GM12878 (cell line): ENCODE measurements around the gene SLC25A45. TPM values are rescaled to one million over a fixed set of nuclear protein-coding genes. Genes with fewer than 3 reads are reported as not detected.
A peak's percentile ranks its signal among the peaks of the same experiment; 100 is the strongest.

Experiments
- ATAC-seq: fragments of 200-7000 bp; cut with Tn5 transposase; 3 replicates; pipeline ENCODE4 v1.9.1; 2020; ENCODE audit warnings: mild to moderate bottlenecking, moderate library complexity
- BruUV-seq: library from RNA; stranded (reverse); fragments of 400-500 nt; replicated peaks from 2 replicates; lab custom pipeline; 2021; lab: Mats Ljungman, UMichigan
- CTCF ChIA-PET: fragments of 300-600 bp; sonication (Branson Sonifier 250); formaldehyde crosslinking; extraction: SDS; loops from one replicate; lab custom pipeline; 2021; ENCODE audit warnings: inconsistent platforms; lab: Yijun Ruan, JAX
- POLR2A ChIA-PET: fragments of 350-600 bp; formaldehyde crosslinking; extraction: SDS; loops from one replicate; lab custom pipeline; 2021; ENCODE audit warnings: inconsistent platforms; lab: Charles Lee
- RAD21 ChIA-PET: fragments of 300-600 bp; sonication (Branson Sonifier 250); formaldehyde crosslinking; loops from one replicate; lab custom pipeline; 2023; ENCODE audit warnings: antibody characterized with exemption; ENCODE audit not compliant: unreplicated experiment; lab: Charles Lee
- SMC1A ChIA-PET: fragments of 300-600 bp; sonication (Branson Sonifier 250); formaldehyde crosslinking; loops from one replicate; lab custom pipeline; 2023; ENCODE audit not compliant: unreplicated experiment, uncharacterized antibody; lab: Charles Lee
- DNase-seq: peaks from one replicate; pipeline ENCODE4 v3.0.0-alpha.2; 2011; ENCODE audit warnings: low read depth, low spot score
- FAIRE-seq: peaks from 3 replicates; lab custom pipeline; 2011; peaks lifted over from hg19 to GRCh38; lab: Jason Lieb, UNC
- H2AFZ ChIP-seq: 2 replicates; pipeline ENCODE4 v1.6.0; 2011; ENCODE audit warnings: low read depth, low read length, control low read depth; ENCODE audit not compliant: control insufficient read depth
- H3K27ac ChIP-seq: 2 replicates; pipeline ENCODE4 v1.5.1; 2011; ENCODE audit warnings: control low read depth; ENCODE audit not compliant: control insufficient read depth, insufficient read depth
- H3K27me3 ChIP-seq, 2 experiments: replicated peaks in 1 of 2; 2 replicates each; pipeline versions ENCODE4 v1.6.0 to v1.6.1; 2011; ENCODE audit warnings: low read length in 1 of 2; ENCODE audit not compliant: control insufficient read depth in 2 of 2, insufficient read depth in 2 of 2
- H3K36me3 ChIP-seq, 2 experiments: 2 replicates each; pipeline ENCODE4 v1.5.1; 2011; ENCODE audit warnings: low read length in 1 of 2; ENCODE audit not compliant: control insufficient read depth in 2 of 2, insufficient read depth in 2 of 2
- H3K4me1 ChIP-seq: 2 replicates; pipeline ENCODE4 v1.6.1; 2011; ENCODE audit warnings: mild to moderate bottlenecking, low read length, moderate library complexity, mixed read lengths; ENCODE audit not compliant: control insufficient read depth, insufficient read depth
- H3K4me2 ChIP-seq: 2 replicates; pipeline ENCODE4 v1.6.0; 2011; ENCODE audit warnings: control low read depth; ENCODE audit not compliant: control insufficient read depth, insufficient read depth
- H3K4me3 ChIP-seq: fragments of 200-600 bp; sonication (generic); 2 replicates; pipeline ENCODE4 v1.5.1; 2016
- H3K79me2 ChIP-seq: 2 replicates; pipeline ENCODE4 v1.6.0; 2011; ENCODE audit warnings: low read length; ENCODE audit not compliant: control insufficient read depth, insufficient read depth
- H3K9ac ChIP-seq: 2 replicates; pipeline ENCODE4 v1.8.0; 2011; ENCODE audit warnings: low read length, control low read depth, mixed read lengths; ENCODE audit not compliant: control insufficient read depth, insufficient read depth
- H3K9me3 ChIP-seq: replicated peaks from 3 replicates; pipeline ENCODE4 v1.5.1; 2011; ENCODE audit warnings: mild to moderate bottlenecking, low read length; ENCODE audit not compliant: control insufficient read depth, insufficient read depth
- H4K20me1 ChIP-seq: 2 replicates; pipeline ENCODE4 v1.6.0; 2011; ENCODE audit not compliant: control insufficient read depth, insufficient read depth
- BACH1 ChIP-seq: fragments of 450-650 bp; IDR thresholded peaks from 2 replicates; pipeline ENCODE4 v1.6.1; 2017; ENCODE audit warnings: mild to moderate bottlenecking, borderline replicate concordance
- ETV6 ChIP-seq, 2 experiments: fragments of 450-650 bp in 1 of 2; IDR thresholded peaks in 1 of 2; conservative IDR thresholded peaks in 1 of 2; 2 replicates each; pipeline ENCODE4 v1.6.1; 2014; ENCODE audit warnings: antibody characterized with exemption in 1 of 2, borderline replicate concordance in 1 of 2, low read depth in 1 of 2, mild to moderate bottlenecking in 1 of 2, moderate library complexity in 1 of 2
- NFIC ChIP-seq: IDR thresholded peaks from 2 replicates; pipeline ENCODE4 v1.6.1; 2012; ENCODE audit warnings: low read depth, mild to moderate bottlenecking, inconsistent platforms, low read length, moderate library complexity
- POLR2AphosphoS2 ChIP-seq: IDR thresholded peaks from 2 replicates; pipeline ENCODE4 v1.6.1; 2011; ENCODE audit warnings: low read depth, mild to moderate bottlenecking, low read length, improper control_type of control experiment, moderate library complexity
- SPI1 ChIP-seq: IDR thresholded peaks from 2 replicates; pipeline ENCODE4 v1.6.1; 2011; ENCODE audit warnings: low read depth, mild to moderate bottlenecking, low read length, moderate library complexity, borderline replicate concordance; ENCODE audit not compliant: insufficient read depth
- YY1 ChIP-seq: IDR thresholded peaks from 2 replicates; pipeline ENCODE4 v1.6.1; 2011; ENCODE audit warnings: low read depth, mild to moderate bottlenecking, low read length
- ZBED1 ChIP-seq: IDR thresholded peaks from 2 replicates; pipeline ENCODE4 v1.6.1; 2016; ENCODE audit warnings: borderline replicate concordance
- ZNF24 ChIP-seq: fragments of 450-650 bp; IDR thresholded peaks from 2 replicates; pipeline ENCODE4 v1.6.1; 2017; ENCODE audit warnings: antibody characterized with exemption, mild to moderate bottlenecking
- WGBS: methylation state at CpG from one replicate; pipeline ENCODE4 v1.1.6; 2016; ENCODE audit warnings: low lambda C conversion rate; ENCODE audit not compliant: insufficient replicate concordance, insufficient coverage; ENCODE audit errors: missing lambda C conversion rate; 5-methylcytosine and 5-hydroxymethylcytosine counted together
- in situ Hi-C: fragments of 300-500 bp; cut with MboI; formaldehyde crosslinking; loops from 9 replicates; pipeline ENCODE4 v1.14.3; 2018; ENCODE audit warnings: mixed read lengths
- intact Hi-C: fragments of 100-400 bp; cut with micrococcal nuclease; formaldehyde crosslinking; loops from one replicate; pipeline ENCODE4 v1.14.2; 2022; ENCODE audit not compliant: unreplicated experiment
- polyA plus RNA-seq, 11 experiments: library from polyadenylated mRNA; depleted of rRNA in 4 of 11; unstranded in 6 of 11; stranded (reverse) in 5 of 11; fragments of >200 nt; fragmentation: Nextera tagmentation in 4 of 11; fragmentation: Illumina TruSeq in 1 of 11; extraction: Ambion mirVana in 4 of 11; extraction: Trizol in 1 of 11; gene quantifications; 1 replicate in 1 of 11; 2 replicates in 10 of 11; pipeline versions ENCODE4 v1.2.1 to v1.2.3, GENCODE V29; 2011 to 2016; ENCODE audit warnings: inconsistent platforms in 2 of 11, missing spikeins in 2 of 11, low read depth in 1 of 11
- total RNA-seq, 4 experiments: library from RNA; depleted of rRNA in 3 of 4; stranded (reverse); fragments of >200 nt in 3 of 4; fragmentation: Illumina TruSeq in 1 of 4; extraction: Trizol in 1 of 4; gene quantifications; 2 replicates each; pipeline versions ENCODE4 v1.2.1 to v1.2.3, GENCODE V29; 2013 to 2021
- TF ChIP-seq, protein P1 (sequence below): IDR thresholded peaks from 2 replicates; pipeline ENCODE4 v1.6.1; 2012; ENCODE audit warnings: low read depth, low read length, improper control_type of control experiment
- TF ChIP-seq, protein P2 (sequence below): fragments of 450-650 bp; IDR thresholded peaks from 2 replicates; pipeline ENCODE4 v1.6.1; 2017; ENCODE audit warnings: mild to moderate bottlenecking, moderate library complexity
- TF ChIP-seq, protein P3 (sequence below): fragments of 450-650 bp; IDR thresholded peaks from 2 replicates; pipeline ENCODE4 v1.6.1; 2017; ENCODE audit warnings: mild to moderate bottlenecking, moderate library complexity

Gene SLC25A45
- total and polyA plus RNA-seq, 10 of the 15 experiments (the other 5 are each of a cell fraction or from before 2014, with no cell fraction given) = 4.1 to 35.2 (median 20.3) TPM

DNA sequence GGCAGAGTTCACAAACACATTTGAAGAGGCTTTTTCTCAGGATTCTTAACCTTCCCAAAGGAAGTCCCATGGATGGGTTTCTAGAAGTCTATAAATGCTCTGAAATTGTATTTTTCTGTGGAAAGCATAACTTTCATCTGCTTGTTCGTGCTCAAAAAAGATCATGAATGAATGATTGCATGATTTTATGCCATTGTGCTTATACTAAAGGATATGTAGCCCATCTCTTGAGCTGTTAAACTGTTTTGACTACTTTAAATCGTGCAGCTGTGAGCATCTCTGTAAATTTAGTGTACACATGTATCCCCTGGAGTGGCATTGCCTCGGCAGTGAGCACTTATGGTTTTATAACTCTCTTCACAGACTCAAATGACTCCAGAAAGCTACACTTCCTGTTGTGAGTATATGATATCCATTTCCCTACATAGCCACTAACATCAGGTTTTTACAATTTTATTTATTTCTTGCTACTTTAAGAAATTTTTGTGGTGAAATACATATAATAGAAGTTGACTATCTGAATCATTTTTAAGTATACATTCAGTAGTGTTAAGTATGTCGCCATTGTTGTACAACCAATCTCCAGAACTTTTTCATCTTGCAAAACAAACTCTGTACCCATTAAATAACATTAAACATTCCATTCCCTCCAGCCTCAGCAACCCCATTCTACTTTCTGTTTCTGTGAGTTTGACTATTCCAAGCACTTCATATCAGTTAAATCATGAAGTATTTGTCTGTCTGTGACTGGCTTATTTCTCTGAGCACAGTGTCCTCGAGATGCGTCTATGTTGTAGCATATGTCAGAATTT, 48.2 kb upstream of the SLC25A45 start:
- SMC1A ChIA-PET = interaction anchor here (0.8 to 1.6 kb wide), 7 partner anchors 9 to 69 kb away, joined by 3 to 11 read pairs (median 4); no protein-coding TSS in a partner anchor
- RAD21 ChIA-PET = interaction anchor here (1.1 to 1.6 kb wide), 7 partner anchors 10 to 68 kb away, joined by 3 to 11 read pairs (median 4); partner anchors contain the start of gene MALAT1
- TF ChIP-seq NFIC (no peak), SPI1 (peak; percentile 48; the same call in 1 of the 2 replicates), POLR2AphosphoS2 (peak; percentile 57; the same call in 1 of the 2 replicates), YY1 (no peak), ZNF24 (peak; percentile 79), ETV6 (conservative IDR thresholded peaks at IDR 0.05 in 1 of 2, IDR thresholded peaks at IDR 0.05 in 1 of 2; ENCODE audit: borderline replicate concordance in 1 of 2, low read depth in 1 of 2) (peak in 1 of 2 experiments; percentile 7; a peak in 1 of 4 replicates), BACH1 (no peak), ZBED1 (no peak)
- TF ChIP-seq, protein P1, sequence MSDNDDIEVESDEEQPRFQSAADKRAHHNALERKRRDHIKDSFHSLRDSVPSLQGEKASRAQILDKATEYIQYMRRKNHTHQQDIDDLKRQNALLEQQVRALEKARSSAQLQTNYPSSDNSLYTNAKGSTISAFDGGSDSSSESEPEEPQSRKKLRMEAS = 0 out of 2 replicates have a peak, but pooled peaks have one; percentile 16
- TF ChIP-seq, protein P2, sequence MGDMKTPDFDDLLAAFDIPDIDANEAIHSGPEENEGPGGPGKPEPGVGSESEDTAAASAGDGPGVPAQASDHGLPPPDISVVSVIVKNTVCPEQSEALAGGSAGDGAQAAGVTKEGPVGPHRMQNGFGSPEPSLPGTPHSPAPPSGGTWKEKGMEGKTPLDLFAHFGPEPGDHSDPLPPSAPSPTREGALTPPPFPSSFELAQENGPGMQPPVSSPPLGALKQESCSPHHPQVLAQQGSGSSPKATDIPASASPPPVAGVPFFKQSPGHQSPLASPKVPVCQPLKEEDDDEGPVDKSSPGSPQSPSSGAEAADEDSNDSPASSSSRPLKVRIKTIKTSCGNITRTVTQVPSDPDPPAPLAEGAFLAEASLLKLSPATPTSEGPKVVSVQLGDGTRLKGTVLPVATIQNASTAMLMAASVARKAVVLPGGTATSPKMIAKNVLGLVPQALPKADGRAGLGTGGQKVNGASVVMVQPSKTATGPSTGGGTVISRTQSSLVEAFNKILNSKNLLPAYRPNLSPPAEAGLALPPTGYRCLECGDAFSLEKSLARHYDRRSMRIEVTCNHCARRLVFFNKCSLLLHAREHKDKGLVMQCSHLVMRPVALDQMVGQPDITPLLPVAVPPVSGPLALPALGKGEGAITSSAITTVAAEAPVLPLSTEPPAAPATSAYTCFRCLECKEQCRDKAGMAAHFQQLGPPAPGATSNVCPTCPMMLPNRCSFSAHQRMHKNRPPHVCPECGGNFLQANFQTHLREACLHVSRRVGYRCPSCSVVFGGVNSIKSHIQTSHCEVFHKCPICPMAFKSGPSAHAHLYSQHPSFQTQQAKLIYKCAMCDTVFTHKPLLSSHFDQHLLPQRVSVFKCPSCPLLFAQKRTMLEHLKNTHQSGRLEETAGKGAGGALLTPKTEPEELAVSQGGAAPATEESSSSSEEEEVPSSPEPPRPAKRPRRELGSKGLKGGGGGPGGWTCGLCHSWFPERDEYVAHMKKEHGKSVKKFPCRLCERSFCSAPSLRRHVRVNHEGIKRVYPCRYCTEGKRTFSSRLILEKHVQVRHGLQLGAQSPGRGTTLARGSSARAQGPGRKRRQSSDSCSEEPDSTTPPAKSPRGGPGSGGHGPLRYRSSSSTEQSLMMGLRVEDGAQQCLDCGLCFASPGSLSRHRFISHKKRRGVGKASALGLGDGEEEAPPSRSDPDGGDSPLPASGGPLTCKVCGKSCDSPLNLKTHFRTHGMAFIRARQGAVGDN = 0 out of 2 replicates have a peak, but pooled peaks have one; percentile 37
- TF ChIP-seq, protein P3, sequence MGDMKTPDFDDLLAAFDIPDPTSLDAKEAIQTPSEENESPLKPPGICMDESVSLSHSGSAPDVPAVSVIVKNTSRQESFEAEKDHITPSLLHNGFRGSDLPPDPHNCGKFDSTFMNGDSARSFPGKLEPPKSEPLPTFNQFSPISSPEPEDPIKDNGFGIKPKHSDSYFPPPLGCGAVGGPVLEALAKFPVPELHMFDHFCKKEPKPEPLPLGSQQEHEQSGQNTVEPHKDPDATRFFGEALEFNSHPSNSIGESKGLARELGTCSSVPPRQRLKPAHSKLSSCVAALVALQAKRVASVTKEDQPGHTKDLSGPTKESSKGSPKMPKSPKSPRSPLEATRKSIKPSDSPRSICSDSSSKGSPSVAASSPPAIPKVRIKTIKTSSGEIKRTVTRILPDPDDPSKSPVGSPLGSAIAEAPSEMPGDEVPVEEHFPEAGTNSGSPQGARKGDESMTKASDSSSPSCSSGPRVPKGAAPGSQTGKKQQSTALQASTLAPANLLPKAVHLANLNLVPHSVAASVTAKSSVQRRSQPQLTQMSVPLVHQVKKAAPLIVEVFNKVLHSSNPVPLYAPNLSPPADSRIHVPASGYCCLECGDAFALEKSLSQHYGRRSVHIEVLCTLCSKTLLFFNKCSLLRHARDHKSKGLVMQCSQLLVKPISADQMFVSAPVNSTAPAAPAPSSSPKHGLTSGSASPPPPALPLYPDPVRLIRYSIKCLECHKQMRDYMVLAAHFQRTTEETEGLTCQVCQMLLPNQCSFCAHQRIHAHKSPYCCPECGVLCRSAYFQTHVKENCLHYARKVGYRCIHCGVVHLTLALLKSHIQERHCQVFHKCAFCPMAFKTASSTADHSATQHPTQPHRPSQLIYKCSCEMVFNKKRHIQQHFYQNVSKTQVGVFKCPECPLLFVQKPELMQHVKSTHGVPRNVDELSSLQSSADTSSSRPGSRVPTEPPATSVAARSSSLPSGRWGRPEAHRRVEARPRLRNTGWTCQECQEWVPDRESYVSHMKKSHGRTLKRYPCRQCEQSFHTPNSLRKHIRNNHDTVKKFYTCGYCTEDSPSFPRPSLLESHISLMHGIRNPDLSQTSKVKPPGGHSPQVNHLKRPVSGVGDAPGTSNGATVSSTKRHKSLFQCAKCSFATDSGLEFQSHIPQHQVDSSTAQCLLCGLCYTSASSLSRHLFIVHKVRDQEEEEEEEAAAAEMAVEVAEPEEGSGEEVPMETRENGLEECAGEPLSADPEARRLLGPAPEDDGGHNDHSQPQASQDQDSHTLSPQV = no peak

More for the DNA sequence above, 48.2 kb upstream of the SLC25A45 start:
- no peaks in the 10 kb centered on the region; the same call in 1 of the 2 replicates for H4K20me1 ChIP-seq
- ATAC-seq = peak; percentile 11
- peak overlapping the region; percentile 100 for H3K4me2 ChIP-seq
- ChIA-PET POLR2A (interaction anchor here (0.5 to 2.5 kb wide), 7 partner anchors 11 to 68 kb away, joined by 3 to 21 read pairs (median 4); partner anchors contain the start of gene MALAT1), CTCF (interaction anchor here (0.7 to 1.6 kb wide), 6 partner anchors 11 to 69 kb away, joined by 3 to 9 read pairs (median 4); no protein-coding TSS in a partner anchor)
- no peaks in the 10 kb centered on the region for H3K9me3 ChIP-seq
- H3K4me1 ChIP-seq = peaks cover 42% of the 10 kb centered on the region
- 9% methylated on average over 6 of the region's 6 CpGs for WGBS
- H3K27me3 ChIP-seq = no peaks in the 10 kb centered on the region
- no peak for DNase-seq
- no peak for FAIRE-seq
- peak overlapping the region; percentile 100 for H3K27ac ChIP-seq
- peak overlapping the region; percentile 95 for H3K4me3 ChIP-seq
- H3K79me2 ChIP-seq = peaks cover 95% of the 10 kb centered on the region
- intact Hi-C loops = loop anchor here (1.0 to 2.0 kb wide), 2 partner anchors 11 to 14 kb away; no protein-coding TSS in a partner anchor
- in situ Hi-C loops = no loop called here
- H3K36me3 ChIP-seq = peaks cover 0 to 9% of the 10 kb centered on the region in 2 experiments; a peak in 3 of 4 replicates
- H2AFZ ChIP-seq = no peak overlapping the region
- BruUV-seq = TSS peak; percentile 79
- peak overlapping the region; percentile 58 for H3K9ac ChIP-seq
